Cardiac fibroblast (primary cell): Measurements from ENCODE around the gene HCRT.

ENCODE experiments used
- DNase-seq, 2 donors: peaks; one replicate each; pipeline versions ENCODE4 v3.0.0 to v3.0.0-alpha.2; 2010; ENCODE audit warnings: low read depth in 2 of 2
- H3K4me3 ChIP-seq, 2 donors: replicated peaks in 1 of 2; 1 replicate in 1 of 2; 2 replicates in 1 of 2; pipeline ENCODE4 v1.5.1; 2011; ENCODE audit warnings: low read depth in 2 of 2, low read length in 2 of 2, mild to moderate bottlenecking in 2 of 2, moderate library complexity in 1 of 2
- CTCF ChIP-seq: IDR thresholded peaks from one replicate; pipeline ENCODE4 v1.5.1; 2011; ENCODE audit warnings: low read depth, mild to moderate bottlenecking, low read length, inconsistent platforms

HCRT gene

GRCh38 chr17:42184713-42185620 is at the start of gene HCRT:
Gene HCRT (minus strand): TSS chr17:42185452. CDS start chr17:42185365, 87 bp downstream.
- no peak for TF ChIP-seq CTCF
- DNase-seq = no peak
- H3K4me3 ChIP-seq = peak within 1 kb of the TSS; percentile 8 to 37

- H3K4me3 ChIP-seq = no peak overlapping the region
- TF ChIP-seq CTCF = no peak
- no peak for DNase-seq
These were observed 48.7 kb upstream of the HCRT start for GRCh38 chr17:42233994-42234393.

GRCh38 chr17:42233156-42233555 is 47.9 kb upstream of the HCRT start:
- no peak for TF ChIP-seq CTCF
- DNase-seq = peak; percentile 77 to 79
- H3K4me3 ChIP-seq = no peak overlapping the region

- DNase-seq = no peak
- no peak overlapping the region for H3K4me3 ChIP-seq
- TF ChIP-seq CTCF = no peak
These were observed 45.0 kb upstream of the HCRT start for GRCh38 chr17:42230225-42230624.

- H3K4me3 ChIP-seq = no peak overlapping the region
- DNase-seq = peak; percentile 57 to 69
- TF ChIP-seq CTCF = no peak
These were observed 42.8 kb upstream of the HCRT start for GRCh38 chr17:42227849-42228700.

- no peak for DNase-seq
- no peak overlapping the region for H3K4me3 ChIP-seq
- no peak for TF ChIP-seq CTCF
These were observed 40.4 kb upstream of the HCRT start for GRCh38 chr17:42225646-42226045.
